ENCODE data around the gene SLC39A1. TPM values are rescaled to one million over a fixed set of nuclear protein-coding genes. Genes with fewer than 3 reads are reported as not detected.
A peak's percentile ranks its signal among the peaks of the same experiment; 100 is the strongest.

Gene SLC39A1
- total RNA-seq, 1 donor from 2014 or later = 87.8 TPM

- no peaks in the 10 kb centered on the region for H3K9me3 Mint-ChIP-seq (ENCODE audit: low read depth)
- H3K27ac Mint-ChIP-seq (ENCODE audit: unreplicated experiment) = peak overlapping the region; percentile 97
- TF ChIP-seq CTCF (IDR thresholded peaks at IDR 0.05) = no peak
- H3K27me3 Mint-ChIP-seq (ENCODE audit: low read depth) = no peaks in the 10 kb centered on the region
- no peak for DNase-seq (ENCODE audit: low spot score)
- H3K36me3 Mint-ChIP-seq (ENCODE audit: low read depth) = peaks cover 7% of the 10 kb centered on the region
- peaks cover 60% of the 10 kb centered on the region for H3K4me1 Mint-ChIP-seq (ENCODE audit: low read depth)
- peak overlapping the region; percentile 98 for H3K4me3 Mint-ChIP-seq (ENCODE audit: unreplicated experiment)
Observed at GRCh38 chr1:153958961-153959260, 4.4 kb downstream of the SLC39A1 start.

DNA sequence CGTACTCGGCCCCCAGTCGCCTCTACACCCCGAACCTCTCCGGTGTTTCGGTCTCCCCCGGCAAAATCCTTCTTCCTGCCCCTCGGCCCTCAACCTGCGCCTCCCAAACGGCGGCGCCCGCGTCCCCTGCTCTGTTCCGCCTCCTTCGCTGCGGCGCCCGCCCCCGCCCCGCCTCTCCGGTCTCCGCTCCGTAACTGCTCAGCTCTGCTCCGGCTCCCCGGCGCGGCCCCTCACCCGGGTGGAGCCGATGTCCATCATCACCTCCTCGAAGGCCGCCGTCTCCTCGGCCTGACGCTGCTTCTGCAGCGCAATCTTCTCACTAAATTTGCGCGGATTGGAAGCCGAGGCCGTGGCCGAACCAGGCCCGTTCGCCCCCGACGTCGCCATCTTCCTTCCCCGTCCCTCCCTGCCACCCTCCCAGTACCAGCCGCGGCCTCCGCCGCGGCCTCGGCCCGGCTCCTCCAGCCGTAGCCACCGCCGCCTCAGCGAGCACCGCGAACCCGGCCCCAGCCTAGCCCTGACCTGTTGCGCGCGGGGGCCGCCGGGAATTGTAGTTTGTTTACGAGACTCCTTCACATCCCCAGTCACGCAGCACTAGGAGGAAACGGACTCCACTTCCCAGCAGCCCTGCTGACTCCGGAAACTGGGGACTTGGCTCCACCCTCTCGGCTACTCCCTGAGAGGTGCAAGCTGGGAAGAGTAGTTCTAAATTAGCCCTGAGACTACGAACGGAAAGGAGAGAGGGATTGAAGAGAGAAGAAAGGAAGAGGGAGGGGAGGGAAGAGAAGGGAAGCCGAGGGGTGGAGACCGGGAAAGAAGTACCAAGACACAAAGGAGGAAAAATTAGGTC, 5.0 kb downstream of the SLC39A1 start, which contains the start of gene CRTC2:
Gene CRTC2, minus strand, starts transcription at position 502 of the 850 bp plus-strand sequence. Its CDS starts 115 bp downstream, at position 387.
- peak within 1 kb of the TSS; percentile 97 for H3K27ac Mint-ChIP-seq (ENCODE audit: unreplicated experiment)
- no peak for TF ChIP-seq CTCF (IDR thresholded peaks at IDR 0.05)

DNA sequence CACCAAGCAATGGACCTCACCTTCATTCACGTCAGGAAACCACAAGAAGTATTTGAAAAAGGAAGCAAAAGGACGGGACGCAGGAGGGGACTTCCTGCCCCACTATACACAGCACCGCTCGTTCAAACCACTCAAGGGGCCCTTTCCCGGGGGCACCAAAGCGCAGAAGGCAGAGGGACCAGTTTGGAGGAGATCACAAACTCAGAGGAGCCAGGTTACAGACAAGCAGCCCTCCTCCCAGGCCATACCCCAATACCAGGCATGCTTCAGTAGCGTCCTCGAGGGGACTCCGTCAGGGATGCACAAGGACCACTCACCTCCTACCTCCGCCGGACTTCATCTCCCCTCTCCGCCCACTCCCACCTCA, 5.6 kb downstream of the SLC39A1 start:
- H3K4me3 Mint-ChIP-seq (ENCODE audit: unreplicated experiment) = peak overlapping the region; percentile 98
- H3K27ac Mint-ChIP-seq (ENCODE audit: unreplicated experiment) = peak overlapping the region; percentile 97
- peaks cover 50% of the 10 kb centered on the region for H3K4me1 Mint-ChIP-seq (ENCODE audit: low read depth)
- no peak for TF ChIP-seq CTCF (IDR thresholded peaks at IDR 0.05)
- H3K36me3 Mint-ChIP-seq (ENCODE audit: low read depth) = peaks cover 8% of the 10 kb centered on the region
- H3K27me3 Mint-ChIP-seq (ENCODE audit: low read depth) = no peaks in the 10 kb centered on the region
- no peak for DNase-seq (ENCODE audit: low spot score)
- no peaks in the 10 kb centered on the region for H3K9me3 Mint-ChIP-seq (ENCODE audit: low read depth)

More for the DNA sequence above, 5.0 kb downstream of the SLC39A1 start, which contains the start of gene CRTC2:
- Mint-ChIP-seq H3K36me3 (ENCODE audit: low read depth) (peaks cover 8% of the 10 kb centered on the region), H3K9me3 (ENCODE audit: low read depth) (no peaks in the 10 kb centered on the region), H3K27me3 (ENCODE audit: low read depth) (no peaks in the 10 kb centered on the region), H3K4me3 (ENCODE audit: unreplicated experiment) (peak within 1 kb of the TSS; percentile 98), H3K4me1 (ENCODE audit: low read depth) (peaks cover 54% of the 10 kb centered on the region)
- DNase-seq (ENCODE audit: low spot score) = peak; percentile 98

DNA sequence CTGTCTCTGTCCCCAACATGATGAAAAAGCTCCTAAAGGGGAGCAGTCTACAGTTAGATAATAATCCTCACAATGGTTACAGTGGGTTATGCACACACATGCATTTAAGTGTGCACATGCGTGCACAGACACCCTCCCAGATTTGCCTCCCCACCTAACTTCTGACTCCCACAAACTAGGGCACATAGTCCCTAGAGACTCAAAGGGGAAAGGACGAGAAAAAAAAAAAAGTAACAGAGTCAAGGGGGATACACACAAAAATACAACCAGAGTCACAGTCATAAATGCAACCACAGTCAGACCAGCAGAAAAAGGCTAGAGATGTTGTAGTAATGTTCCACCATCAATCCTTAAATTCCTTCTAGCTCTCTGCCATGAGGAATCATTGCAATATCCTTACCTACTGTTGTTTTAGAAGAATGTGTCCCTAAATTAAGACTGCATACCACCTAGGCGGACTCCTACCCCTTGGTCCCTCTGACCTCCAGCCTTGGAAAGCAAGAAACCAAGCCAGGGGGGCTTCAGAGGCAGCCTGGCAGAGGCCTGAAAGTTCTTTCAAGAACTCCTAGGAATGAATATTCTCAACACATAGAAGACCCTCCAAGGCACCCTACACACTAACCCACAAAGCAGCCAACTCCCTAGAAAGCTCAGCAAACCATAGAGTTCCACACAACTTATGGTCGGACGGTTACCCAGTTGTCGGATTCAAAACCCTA, 6.2 kb downstream of the SLC39A1 start:
- Mint-ChIP-seq H3K27ac (ENCODE audit: unreplicated experiment) (peak overlapping the region; percentile 97), H3K4me1 (ENCODE audit: low read depth) (peaks cover 44% of the 10 kb centered on the region), H3K9me3 (ENCODE audit: low read depth) (no peaks in the 10 kb centered on the region), H3K36me3 (ENCODE audit: low read depth) (peaks cover 8% of the 10 kb centered on the region), H3K4me3 (ENCODE audit: unreplicated experiment) (peak overlapping the region; percentile 98), H3K27me3 (ENCODE audit: low read depth) (no peaks in the 10 kb centered on the region)
- TF ChIP-seq CTCF (IDR thresholded peaks at IDR 0.05) = no peak
- DNase-seq (ENCODE audit: low spot score) = no peak

DNA sequence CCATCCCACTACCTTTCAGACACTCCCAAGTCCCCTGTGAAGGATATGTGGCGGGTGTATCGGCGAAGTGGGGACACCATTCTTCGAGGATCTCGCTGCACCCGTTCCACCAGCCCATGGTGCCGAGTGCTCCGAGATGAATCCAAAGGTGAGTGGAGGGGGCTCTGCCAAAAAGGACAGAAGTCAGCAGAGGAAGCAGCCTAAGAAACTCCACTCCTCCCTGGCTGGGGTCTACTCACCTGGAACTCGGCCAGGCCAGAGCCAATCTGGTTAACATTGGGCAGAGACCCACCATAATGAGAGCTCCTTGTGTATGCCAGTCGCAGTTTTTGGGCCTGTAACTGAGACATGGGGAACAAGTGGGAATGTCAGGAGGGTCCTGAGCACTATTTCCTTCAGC, 8.5 kb downstream of the SLC39A1 start:
- Mint-ChIP-seq H3K36me3 (ENCODE audit: low read depth) (peaks cover 19% of the 10 kb centered on the region), H3K4me3 (ENCODE audit: unreplicated experiment) (no peak overlapping the region), H3K27ac (ENCODE audit: unreplicated experiment) (no peak overlapping the region), H3K27me3 (ENCODE audit: low read depth) (no peaks in the 10 kb centered on the region), H3K9me3 (ENCODE audit: low read depth) (no peaks in the 10 kb centered on the region), H3K4me1 (ENCODE audit: low read depth) (peaks cover 31% of the 10 kb centered on the region)
- no peak for DNase-seq (ENCODE audit: low spot score)
- TF ChIP-seq CTCF (IDR thresholded peaks at IDR 0.05) = no peak
